Keratinocyte (primary cell): ENCODE measurements around the gene PRKAG1. TPM values are rescaled to one million over a fixed set of nuclear protein-coding genes. Genes with fewer than 3 reads are reported as not detected.

Experiments used
- DNase-seq: peaks from one replicate; pipeline ENCODE4 v3.0.0-alpha.2; 2011; ENCODE audit warnings: low read depth, missing footprints, low spot score
- FAIRE-seq: peaks from 2 replicates; lab custom pipeline; 2011; peaks lifted over from hg19 to GRCh38; lab: Jason Lieb, UNC
- H2AFZ ChIP-seq: 2 replicates; pipeline ENCODE4 v1.6.0; 2012; ENCODE audit warnings: low read length, control low read depth, inconsistent platforms; ENCODE audit not compliant: control insufficient read depth
- H3K27ac ChIP-seq: 2 replicates; pipeline ENCODE4 v1.5.1; 2011; ENCODE audit warnings: low read length; ENCODE audit not compliant: control insufficient read depth, insufficient read depth
- H3K27me3 ChIP-seq: 3 replicates; pipeline ENCODE4 v1.6.0; 2011; ENCODE audit warnings: low read length; ENCODE audit not compliant: control insufficient read depth, insufficient read depth; ENCODE audit errors: extremely low read depth
- H3K36me3 ChIP-seq, 2 experiments: 2 replicates in 1 of 2; 3 replicates in 1 of 2; pipeline ENCODE4 v1.5.1; 2011; ENCODE audit warnings: low read length in 2 of 2, mild to moderate bottlenecking in 1 of 2; ENCODE audit not compliant: control insufficient read depth in 2 of 2, insufficient read depth in 2 of 2; ENCODE audit errors: extremely low read depth in 1 of 2
- H3K4me1 ChIP-seq: 3 replicates; pipeline ENCODE4 v1.5.1; 2011; ENCODE audit warnings: low read length; ENCODE audit not compliant: control insufficient read depth, insufficient read depth; ENCODE audit errors: extremely low read depth
- H3K4me2 ChIP-seq: 3 replicates; pipeline ENCODE4 v1.6.0; 2011; ENCODE audit warnings: low read depth, low read length; ENCODE audit not compliant: control insufficient read depth, insufficient read depth; ENCODE audit errors: extremely low read depth
- H3K4me3 ChIP-seq, 3 experiments: fragments of 200-600 bp in 1 of 3; sonication (generic) in 1 of 3; 2 replicates in 2 of 3; 3 replicates in 1 of 3; pipeline ENCODE4 v1.5.1; 2011 to 2016; ENCODE audit warnings: low read length in 3 of 3, mild to moderate bottlenecking in 3 of 3, control low read depth in 2 of 3, inconsistent platforms in 1 of 3, low read depth in 1 of 3, mixed read lengths in 1 of 3, mixed run types in 1 of 3, moderate library complexity in 1 of 3; ENCODE audit not compliant: control insufficient read depth in 2 of 3, insufficient read depth in 2 of 3; ENCODE audit errors: extremely low read depth in 1 of 3
- H3K79me2 ChIP-seq: 2 replicates; pipeline ENCODE4 v1.6.0; 2012; ENCODE audit warnings: low read length; ENCODE audit not compliant: control insufficient read depth, insufficient read depth
- H3K9ac ChIP-seq: 3 replicates; pipeline ENCODE4 v1.6.0; 2011; ENCODE audit warnings: low read length; ENCODE audit not compliant: control insufficient read depth, insufficient read depth; ENCODE audit errors: extremely low read depth
- H3K9me1 ChIP-seq: 3 replicates; pipeline ENCODE4 v1.6.0; 2011; ENCODE audit warnings: low read length; ENCODE audit not compliant: control insufficient read depth, insufficient read depth; ENCODE audit errors: extremely low read depth
- H3K9me3 ChIP-seq: 2 replicates; pipeline ENCODE4 v1.5.1; 2012; ENCODE audit warnings: low read depth, low read length; ENCODE audit not compliant: control insufficient read depth
- H4K20me1 ChIP-seq: 3 replicates; pipeline ENCODE4 v1.6.0; 2011; ENCODE audit warnings: low read length; ENCODE audit not compliant: control insufficient read depth, insufficient read depth; ENCODE audit errors: extremely low read depth
- EZH2 ChIP-seq: IDR thresholded peaks from one replicate; pipeline ENCODE4 v1.6.1; 2012; ENCODE audit warnings: inconsistent platforms, mild to moderate bottlenecking, low read length, moderate library complexity
- dilution Hi-C: fragments of 300-500 bp; cut with MboI; formaldehyde crosslinking; loops from one replicate; pipeline ENCODE4 v1.7.0; 2020; ENCODE audit warnings: low sequenced_read_pairs; ENCODE audit not compliant: extremely low pct_ligation_motif_present
- polyA plus RNA-seq, 5 experiments: library from polyadenylated mRNA; depleted of rRNA in 3 of 5; stranded (reverse) in 3 of 5; stranded (forward) in 1 of 5; unstranded in 1 of 5; fragments of >200 nt; gene quantifications; 1 replicate in 1 of 5; 2 replicates in 3 of 5; 3 replicates in 1 of 5; pipeline versions ENCODE4 v1.2.1 to v1.2.3, GENCODE V29; 2011 to 2012; ENCODE audit warnings: missing spikeins in 2 of 5, low read depth in 1 of 5, low replicate concordance in 1 of 5
- TF ChIP-seq, protein P1 (sequence below), 3 experiments: IDR thresholded peaks in 1 of 3; conservative IDR thresholded peaks in 1 of 3; optimal IDR thresholded peaks in 1 of 3; 2 replicates in 2 of 3; 3 replicates in 1 of 3; pipeline versions ENCODE3 to v1.5.1; 2011; ENCODE audit warnings: low read length in 3 of 3, mild to moderate bottlenecking in 3 of 3, moderate library complexity in 2 of 3, control low read depth in 1 of 3, inconsistent platforms in 1 of 3; ENCODE audit not compliant: insufficient read depth in 2 of 3; ENCODE audit errors: extremely low read depth in 1 of 3

PRKAG1 gene
- polyA plus RNA-seq, 1 donor (not counting 4 experiments of a cell fraction or from before 2014, with no cell fraction given) = 125 TPM

DNA sequence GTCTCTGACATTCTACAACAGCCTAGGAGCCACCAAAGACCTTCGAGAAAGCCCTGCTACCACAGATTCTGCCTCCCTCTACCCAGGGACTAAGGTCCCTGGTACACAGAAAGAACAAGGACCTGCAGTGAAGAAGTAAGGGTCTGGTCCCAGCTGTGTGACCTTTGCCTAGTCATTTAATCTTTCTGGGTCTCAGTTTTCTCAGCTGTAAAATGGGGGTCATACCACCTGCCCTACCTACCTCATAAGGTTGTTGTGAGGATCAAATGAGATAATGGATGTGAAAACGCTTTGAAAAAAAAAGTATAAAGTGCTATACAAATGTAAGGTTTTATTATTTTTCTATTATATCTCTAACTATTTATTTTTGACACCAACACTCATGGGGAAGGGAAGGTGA lies 5.2 kb upstream of the PRKAG1 start:
- FAIRE-seq = no peak

DNA sequence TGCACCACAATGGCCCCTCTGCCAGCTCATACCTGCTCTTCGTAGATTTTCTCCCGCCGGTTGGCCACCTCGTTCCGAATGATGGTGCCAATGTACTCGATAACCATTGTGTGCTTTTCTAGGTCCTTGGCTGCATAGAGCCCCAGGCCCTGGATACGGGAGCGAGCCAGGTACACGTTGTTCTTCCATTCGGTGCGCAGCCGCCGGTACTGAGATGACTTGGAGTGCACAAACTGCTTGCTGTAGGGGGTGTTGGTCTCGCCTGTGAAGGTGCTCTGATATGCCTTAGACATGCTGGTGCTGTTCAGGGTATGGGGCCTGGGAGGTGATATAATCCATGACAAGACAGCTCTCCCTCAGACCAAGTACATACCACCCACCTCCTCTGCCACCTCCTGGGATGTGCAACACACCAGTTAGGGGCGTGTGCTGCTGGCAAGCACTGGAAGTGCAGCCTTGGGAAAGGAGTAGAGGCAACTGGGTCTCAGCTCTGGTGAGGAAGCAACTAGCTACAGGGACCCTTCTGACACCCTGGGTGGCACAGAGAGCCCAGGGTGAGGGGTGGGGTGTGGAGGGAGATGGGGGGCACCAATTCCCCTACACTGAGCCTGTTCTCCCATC lies 4.1 kb upstream of the PRKAG1 start:
- H3K27ac ChIP-seq = no peak overlapping the region
- peaks cover 18 to 39% of the 10 kb centered on the region in 2 experiments for H3K36me3 ChIP-seq
- no peaks in the 10 kb centered on the region for H4K20me1 ChIP-seq
- no peak for FAIRE-seq
- dilution Hi-C loops = no loop called here
- H3K9me3 ChIP-seq = no peaks in the 10 kb centered on the region
- peaks cover 6% of the 10 kb centered on the region for H3K79me2 ChIP-seq
- no peak overlapping the region for H3K4me2 ChIP-seq
- no peaks in the 10 kb centered on the region for H3K27me3 ChIP-seq
- H2AFZ ChIP-seq = no peak overlapping the region
- TF ChIP-seq, protein P1, sequence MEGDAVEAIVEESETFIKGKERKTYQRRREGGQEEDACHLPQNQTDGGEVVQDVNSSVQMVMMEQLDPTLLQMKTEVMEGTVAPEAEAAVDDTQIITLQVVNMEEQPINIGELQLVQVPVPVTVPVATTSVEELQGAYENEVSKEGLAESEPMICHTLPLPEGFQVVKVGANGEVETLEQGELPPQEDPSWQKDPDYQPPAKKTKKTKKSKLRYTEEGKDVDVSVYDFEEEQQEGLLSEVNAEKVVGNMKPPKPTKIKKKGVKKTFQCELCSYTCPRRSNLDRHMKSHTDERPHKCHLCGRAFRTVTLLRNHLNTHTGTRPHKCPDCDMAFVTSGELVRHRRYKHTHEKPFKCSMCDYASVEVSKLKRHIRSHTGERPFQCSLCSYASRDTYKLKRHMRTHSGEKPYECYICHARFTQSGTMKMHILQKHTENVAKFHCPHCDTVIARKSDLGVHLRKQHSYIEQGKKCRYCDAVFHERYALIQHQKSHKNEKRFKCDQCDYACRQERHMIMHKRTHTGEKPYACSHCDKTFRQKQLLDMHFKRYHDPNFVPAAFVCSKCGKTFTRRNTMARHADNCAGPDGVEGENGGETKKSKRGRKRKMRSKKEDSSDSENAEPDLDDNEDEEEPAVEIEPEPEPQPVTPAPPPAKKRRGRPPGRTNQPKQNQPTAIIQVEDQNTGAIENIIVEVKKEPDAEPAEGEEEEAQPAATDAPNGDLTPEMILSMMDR (optimal IDR thresholded peaks at IDR 0.05 in 1 of 3, IDR thresholded peaks at IDR 0.05 in 1 of 3, conservative IDR thresholded peaks at IDR 0.05 in 1 of 3; ENCODE audit: extremely low read depth in 1 of 3, insufficient read depth in 2 of 3, low read length in 3 of 3) = no peak
- TF ChIP-seq EZH2 = no peak
- no peak for DNase-seq
- peaks cover 1% of the 10 kb centered on the region for H3K4me1 ChIP-seq
- no peaks in the 10 kb centered on the region for H3K9me1 ChIP-seq
- H3K4me3 ChIP-seq = no peak overlapping the region
- H3K9ac ChIP-seq = no peak overlapping the region

More for the DNA sequence above, 5.2 kb upstream of the PRKAG1 start:
- no peaks in the 10 kb centered on the region for H3K27me3 ChIP-seq
- no peak overlapping the region for H3K9ac ChIP-seq
- no peak for TF ChIP-seq EZH2
- no peak for DNase-seq
- no peak overlapping the region for H3K27ac ChIP-seq
- H4K20me1 ChIP-seq = no peaks in the 10 kb centered on the region
- no peaks in the 10 kb centered on the region for H3K79me2 ChIP-seq
- H3K9me1 ChIP-seq = no peaks in the 10 kb centered on the region
- H2AFZ ChIP-seq = no peak overlapping the region
- H3K36me3 ChIP-seq = peaks cover 29 to 51% of the 10 kb centered on the region in 2 experiments
- H3K4me3 ChIP-seq = no peak overlapping the region
- H3K9me3 ChIP-seq = no peaks in the 10 kb centered on the region
- dilution Hi-C loops = no loop called here
- H3K4me1 ChIP-seq = no peaks in the 10 kb centered on the region
- no peak overlapping the region for H3K4me2 ChIP-seq
